Gastrocnemius medialis (tissue), 4 donors: ENCODE data around the gene DCAF11.

ENCODE experiments used
- POLR2A ChIP-seq, 2 donors: fragments of 450-650 bp; IDR thresholded peaks; one replicate each; pipeline ENCODE4 v1.6.1; 2017; ENCODE audit warnings: antibody characterized with exemption in 2 of 2, mild to moderate bottlenecking in 2 of 2, moderate library complexity in 2 of 2
- TF ChIP-seq, protein P1 (sequence below), 5 experiments: fragments of 450-650 bp in 3 of 5; fragments of 200-600 bp in 2 of 5; sonication (generic) in 2 of 5; IDR thresholded peaks in 4 of 5; conservative IDR thresholded peaks in 1 of 5; 1 replicate in 4 of 5; 2 replicates in 1 of 5; pipeline ENCODE4 v1.5.1; 2016 to 2019; ENCODE audit warnings: antibody characterized with exemption in 5 of 5, mild to moderate bottlenecking in 3 of 5, moderate library complexity in 3 of 5

DNA sequence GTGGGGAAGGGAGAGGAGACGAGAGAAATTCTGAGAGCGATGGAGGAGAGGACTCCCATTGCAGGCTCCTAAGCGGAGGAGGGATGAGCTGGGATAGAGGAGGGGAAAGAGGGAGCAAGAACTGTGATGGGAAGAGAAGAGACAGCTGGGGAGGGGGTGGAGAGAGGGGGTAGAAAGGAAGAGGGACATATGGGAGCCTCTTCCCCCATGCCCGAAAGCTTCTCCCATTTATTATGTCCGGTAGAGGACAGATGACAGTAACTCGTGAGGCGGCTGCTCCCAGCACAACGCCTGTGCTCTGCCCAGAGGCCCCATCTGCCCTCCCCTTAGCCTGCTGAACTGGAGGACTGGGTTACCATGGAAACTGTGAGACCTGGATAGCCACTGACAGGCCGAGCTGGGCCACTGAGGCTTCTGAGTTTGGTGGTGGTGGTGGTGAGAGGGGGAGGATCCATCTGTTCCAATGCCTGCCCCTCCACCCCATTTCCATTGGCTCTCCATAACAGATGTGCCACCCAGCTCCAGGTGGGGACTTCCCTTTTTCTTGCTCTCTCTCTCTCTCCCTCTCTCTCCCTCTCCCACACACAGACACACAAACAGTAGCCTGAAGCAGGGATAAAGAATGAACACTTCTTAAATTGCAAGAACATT, 35.0 kb upstream of the DCAF11 start:
- no peak for TF ChIP-seq POLR2A (IDR thresholded peaks at IDR 0.05)
- TF ChIP-seq, protein P1, sequence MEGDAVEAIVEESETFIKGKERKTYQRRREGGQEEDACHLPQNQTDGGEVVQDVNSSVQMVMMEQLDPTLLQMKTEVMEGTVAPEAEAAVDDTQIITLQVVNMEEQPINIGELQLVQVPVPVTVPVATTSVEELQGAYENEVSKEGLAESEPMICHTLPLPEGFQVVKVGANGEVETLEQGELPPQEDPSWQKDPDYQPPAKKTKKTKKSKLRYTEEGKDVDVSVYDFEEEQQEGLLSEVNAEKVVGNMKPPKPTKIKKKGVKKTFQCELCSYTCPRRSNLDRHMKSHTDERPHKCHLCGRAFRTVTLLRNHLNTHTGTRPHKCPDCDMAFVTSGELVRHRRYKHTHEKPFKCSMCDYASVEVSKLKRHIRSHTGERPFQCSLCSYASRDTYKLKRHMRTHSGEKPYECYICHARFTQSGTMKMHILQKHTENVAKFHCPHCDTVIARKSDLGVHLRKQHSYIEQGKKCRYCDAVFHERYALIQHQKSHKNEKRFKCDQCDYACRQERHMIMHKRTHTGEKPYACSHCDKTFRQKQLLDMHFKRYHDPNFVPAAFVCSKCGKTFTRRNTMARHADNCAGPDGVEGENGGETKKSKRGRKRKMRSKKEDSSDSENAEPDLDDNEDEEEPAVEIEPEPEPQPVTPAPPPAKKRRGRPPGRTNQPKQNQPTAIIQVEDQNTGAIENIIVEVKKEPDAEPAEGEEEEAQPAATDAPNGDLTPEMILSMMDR (IDR thresholded peaks at IDR 0.05 in 4 of 5, conservative IDR thresholded peaks at IDR 0.05 in 1 of 5): no peak
